Rectal smooth muscle tissue (tissue), 1 donor: ENCODE measurements around the gene KIAA1217.
A peak's percentile ranks its signal among the peaks of the same experiment; 100 is the strongest.
"Not testable (repeated sequence)": the region's sequence is repeated elsewhere in the genome, so short reads cannot be mapped to it uniquely, and the experiment has no call there.

ENCODE experiments used
- H3K27ac ChIP-seq: one replicate; pipeline ENCODE4 v1.7.0; 2013; ENCODE audit warnings: low read depth, low read length, inconsistent platforms
- H3K27me3 ChIP-seq: one replicate; pipeline ENCODE4 v1.7.0; 2013; ENCODE audit warnings: low read length; ENCODE audit not compliant: control insufficient read depth, insufficient read depth
- H3K36me3 ChIP-seq: one replicate; pipeline ENCODE4 v1.7.0; 2013; ENCODE audit warnings: low read length; ENCODE audit not compliant: control insufficient read depth, insufficient read depth
- H3K4me1 ChIP-seq: one replicate; pipeline ENCODE4 v1.7.0; 2013; ENCODE audit warnings: low read length; ENCODE audit not compliant: control insufficient read depth, insufficient read depth
- H3K4me3 ChIP-seq: one replicate; pipeline ENCODE4 v1.7.0; 2013; ENCODE audit warnings: low read length
- H3K9ac ChIP-seq: one replicate; pipeline ENCODE4 v1.7.0; 2013; ENCODE audit warnings: low read length

KIAA1217 gene

DNA sequence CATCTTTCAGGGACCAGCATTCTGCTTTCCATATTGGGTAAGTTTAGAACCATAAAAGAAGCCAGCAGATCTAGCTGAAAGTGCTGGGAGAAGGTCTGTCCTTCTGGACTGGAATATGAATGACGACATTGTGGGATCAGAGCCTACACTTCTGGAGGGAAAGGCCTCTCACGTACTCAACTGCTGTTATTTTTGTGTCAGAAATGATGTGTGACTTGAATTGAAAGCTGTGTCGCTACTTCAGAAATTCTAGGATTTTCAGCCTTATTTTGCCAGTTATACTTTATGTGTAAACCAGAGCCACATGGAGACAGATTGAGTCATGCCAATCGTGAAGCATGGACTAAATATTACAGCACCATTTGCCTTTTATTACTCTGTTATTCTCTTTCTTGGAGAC lies 231.0 kb downstream of the KIAA1217 start:
- Histone ChIP-seq H3K27me3 (no peaks in the 10 kb centered on the region), H3K4me1 (no peaks in the 10 kb centered on the region), H3K9ac (no peak overlapping the region), H3K27ac (no peak overlapping the region), H3K4me3 (no peak overlapping the region), H3K36me3 (no peaks in the 10 kb centered on the region)

DNA sequence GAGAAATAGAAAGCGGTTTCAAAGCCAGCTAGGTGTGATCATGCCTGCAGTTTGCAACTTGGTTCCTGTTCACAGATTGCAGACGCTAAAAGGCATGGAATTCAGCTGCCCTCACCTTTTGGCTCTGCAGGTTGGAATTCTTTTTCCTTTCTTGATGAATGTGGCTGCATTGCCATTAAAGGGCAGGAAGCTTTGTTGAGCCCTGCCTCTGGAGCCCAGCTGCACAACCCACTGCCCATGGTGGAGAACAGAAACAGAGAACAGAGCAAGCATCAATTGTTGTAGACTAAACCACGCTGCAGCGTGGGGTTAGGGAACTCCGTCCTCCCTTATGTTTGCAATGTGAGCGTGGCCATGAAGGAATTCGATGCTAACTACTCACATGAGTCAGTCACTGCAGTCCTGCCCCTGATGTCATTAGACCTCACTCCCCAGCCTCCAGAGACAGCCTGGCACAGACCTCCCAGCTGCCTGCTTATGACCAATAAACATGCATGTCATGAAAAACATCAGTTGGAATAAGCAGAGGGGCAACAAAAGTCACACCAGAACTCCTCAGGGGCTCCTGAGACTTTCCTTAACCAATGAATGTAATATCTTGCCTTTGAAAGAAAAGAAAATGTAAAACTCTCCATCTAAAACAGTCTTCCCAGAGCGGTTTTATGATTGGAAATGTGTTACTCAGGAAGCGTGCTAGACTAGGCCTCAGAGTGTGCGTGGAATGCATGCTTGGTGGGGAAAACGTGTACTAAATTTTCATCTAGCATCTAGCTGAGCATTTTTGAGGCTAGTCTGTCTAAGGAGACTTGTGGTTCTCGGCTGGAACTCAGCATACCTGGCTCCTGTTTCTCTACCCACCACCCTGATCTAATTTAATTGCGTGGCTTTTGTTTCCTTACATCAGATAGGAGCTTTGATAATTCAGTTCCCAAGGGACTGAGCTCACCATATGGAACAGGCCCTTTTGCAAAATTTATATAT lies 232.2 kb downstream of the KIAA1217 start:
- H3K4me3 ChIP-seq, result no peak overlapping the region
- H3K36me3 ChIP-seq, result no peaks in the 10 kb centered on the region
- no peaks in the 10 kb centered on the region for H3K4me1 ChIP-seq
- no peaks in the 10 kb centered on the region for H3K27me3 ChIP-seq
- H3K9ac ChIP-seq, result no peak overlapping the region
- H3K27ac ChIP-seq, result no peak overlapping the region

DNA sequence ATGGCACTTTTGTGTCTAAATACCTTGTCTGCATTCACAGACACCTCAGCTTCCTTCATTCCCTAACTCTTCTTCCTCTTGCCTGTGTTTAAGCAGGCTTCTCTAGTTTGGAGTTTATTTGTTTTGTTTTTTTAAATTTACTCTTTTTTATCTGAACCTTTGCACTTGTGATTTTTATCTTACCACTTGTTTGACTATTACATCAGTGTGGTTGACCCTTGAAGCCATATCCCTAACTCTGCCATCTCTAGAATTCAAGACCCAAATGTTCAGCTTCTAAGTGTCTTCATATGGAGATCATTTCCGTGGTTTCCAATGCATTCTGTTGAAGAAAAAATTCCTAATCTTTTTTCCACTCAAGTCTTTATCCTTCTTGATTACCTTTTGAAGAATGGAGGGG lies 233.3 kb downstream of the KIAA1217 start:
- H3K9ac ChIP-seq, result no peak overlapping the region
- no peak overlapping the region for H3K27ac ChIP-seq
- no peaks in the 10 kb centered on the region for H3K36me3 ChIP-seq
- no peaks in the 10 kb centered on the region for H3K27me3 ChIP-seq
- H3K4me1 ChIP-seq, result no peaks in the 10 kb centered on the region
- H3K4me3 ChIP-seq, result no peak overlapping the region

DNA sequence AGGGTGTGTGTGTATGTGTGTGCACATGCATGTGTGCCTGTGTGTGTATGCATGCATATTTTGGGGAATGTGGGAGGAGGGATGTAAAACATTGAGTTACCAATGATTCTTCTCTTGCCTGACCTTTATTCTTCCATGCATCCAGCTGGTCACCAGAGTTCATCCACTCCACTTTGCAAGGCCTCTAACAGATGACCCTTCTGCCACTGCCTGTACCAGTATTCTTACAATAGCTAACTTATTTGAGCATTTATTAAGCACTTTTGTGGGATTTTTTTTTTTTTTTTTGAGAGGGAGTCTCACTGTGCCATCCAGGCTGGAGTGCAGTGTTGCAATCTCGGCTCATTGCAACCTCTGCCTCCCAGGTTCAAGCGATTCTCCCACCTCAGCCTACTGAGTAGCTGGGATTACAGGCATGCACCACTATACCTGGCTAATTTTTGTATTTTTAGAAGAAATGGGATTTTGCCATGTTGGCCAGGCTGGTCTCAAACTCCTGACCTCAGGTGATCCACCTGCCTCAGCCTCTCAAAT lies 233.8 kb downstream of the KIAA1217 start:
- not testable (repeated sequence) for H3K36me3 ChIP-seq, H3K27ac ChIP-seq, H3K27me3 ChIP-seq, H3K9ac ChIP-seq, H3K4me1 ChIP-seq, H3K4me3 ChIP-seq

DNA sequence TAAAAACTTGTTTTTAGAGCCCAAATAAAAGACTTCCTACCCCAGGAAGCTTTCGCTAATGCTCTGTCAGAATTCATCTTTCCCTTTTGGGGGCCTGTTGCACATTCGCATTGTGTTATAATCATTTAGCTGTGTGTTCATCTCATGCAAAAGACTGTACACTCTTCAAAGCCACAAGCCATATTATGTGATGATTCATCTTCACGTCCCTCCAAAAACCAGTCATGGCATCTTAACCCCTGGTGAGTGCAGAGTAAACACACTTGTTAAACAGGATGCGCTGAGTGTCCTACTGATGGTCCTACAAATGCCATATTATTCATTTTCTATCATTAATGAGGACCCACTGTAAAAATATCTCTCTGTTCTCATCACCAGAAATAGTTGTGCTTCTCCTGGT lies 235.4 kb downstream of the KIAA1217 start:
- no peaks in the 10 kb centered on the region for H3K36me3 ChIP-seq
- no peak overlapping the region for H3K27ac ChIP-seq
- no peaks in the 10 kb centered on the region for H3K4me1 ChIP-seq
- no peak overlapping the region for H3K4me3 ChIP-seq
- no peak overlapping the region for H3K9ac ChIP-seq
- no peaks in the 10 kb centered on the region for H3K27me3 ChIP-seq

DNA sequence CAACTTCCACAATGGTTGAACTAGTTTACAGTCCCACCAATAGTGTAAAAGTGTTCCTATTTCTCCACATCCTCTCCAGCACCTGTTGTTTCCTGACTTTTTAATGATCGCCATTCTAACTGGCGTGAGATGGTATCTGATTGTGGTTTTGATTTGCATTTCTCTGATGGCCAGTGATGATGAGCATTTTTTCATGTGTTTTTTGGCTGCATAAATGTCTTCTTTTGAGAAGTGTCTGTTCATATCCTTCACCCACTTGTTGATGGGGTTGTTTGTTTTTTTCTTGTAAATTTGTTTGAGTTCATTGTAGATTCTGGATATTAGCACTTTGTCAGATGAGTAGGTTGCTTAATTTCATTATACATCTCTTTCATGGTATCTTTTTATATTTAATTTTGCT lies 237.0 kb downstream of the KIAA1217 start:
- H3K4me1 ChIP-seq, H3K27ac ChIP-seq, H3K27me3 ChIP-seq, H3K9ac ChIP-seq, H3K36me3 ChIP-seq, H3K4me3 ChIP-seq: not testable (repeated sequence)

DNA sequence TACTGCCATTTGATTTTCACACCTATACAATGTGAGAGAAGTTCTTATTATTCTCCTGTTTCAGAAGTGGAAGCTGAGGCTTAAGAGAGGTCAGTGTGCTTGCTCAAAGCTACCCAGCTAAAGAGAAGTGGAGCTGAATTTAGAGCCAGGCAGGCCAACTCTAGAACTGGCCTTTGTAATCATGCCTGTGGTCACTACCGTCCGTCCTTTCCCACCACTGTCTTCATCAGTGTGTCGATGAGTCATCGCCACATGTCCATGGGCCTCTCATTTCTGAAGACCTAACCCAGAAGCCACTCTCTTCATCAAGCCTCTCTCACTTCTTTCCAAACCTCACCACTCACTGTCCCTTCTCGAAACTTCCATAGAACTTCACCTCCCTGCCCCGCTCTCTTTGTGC lies 237.8 kb downstream of the KIAA1217 start:
- no peak overlapping the region for H3K27ac ChIP-seq
- H3K36me3 ChIP-seq, result no peaks in the 10 kb centered on the region
- H3K27me3 ChIP-seq, result no peaks in the 10 kb centered on the region
- no peak overlapping the region for H3K9ac ChIP-seq
- no peaks in the 10 kb centered on the region for H3K4me1 ChIP-seq
- H3K4me3 ChIP-seq, result no peak overlapping the region

DNA sequence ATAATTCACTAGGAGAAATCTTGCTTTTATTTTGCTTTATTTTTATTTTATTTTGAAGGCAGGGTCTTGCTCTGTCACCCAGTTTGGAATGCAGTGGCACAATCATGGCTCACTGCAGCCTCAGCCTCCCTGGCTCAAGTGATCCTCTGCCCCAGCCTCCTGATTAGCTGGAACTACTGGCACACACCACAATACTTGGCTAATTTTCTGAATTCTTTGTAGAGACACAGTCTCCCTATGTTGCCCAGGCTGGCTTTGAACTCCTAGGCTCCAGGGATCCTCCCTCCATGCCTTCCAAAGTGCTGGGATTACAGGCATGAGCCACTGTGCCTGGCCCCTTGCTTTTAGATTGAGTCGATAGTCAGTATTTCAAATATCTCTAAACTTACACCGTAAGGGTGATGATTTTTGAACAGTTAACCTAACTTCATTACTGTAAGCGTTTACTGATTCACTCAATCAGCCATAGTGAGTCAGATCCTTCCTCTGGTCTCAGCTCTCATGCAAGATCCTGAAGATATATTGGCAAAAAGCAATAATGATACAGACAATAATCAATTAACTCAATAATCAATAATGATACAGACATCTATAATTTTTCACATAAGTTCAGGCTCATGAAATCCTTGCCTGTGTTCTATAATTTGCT lies 239.5 kb downstream of the KIAA1217 start:
- Histone ChIP-seq H3K4me1 (no peaks in the 10 kb centered on the region), H3K4me3 (no peak overlapping the region), H3K9ac (no peak overlapping the region), H3K36me3 (no peaks in the 10 kb centered on the region), H3K27ac (no peak overlapping the region), H3K27me3 (no peaks in the 10 kb centered on the region)

DNA sequence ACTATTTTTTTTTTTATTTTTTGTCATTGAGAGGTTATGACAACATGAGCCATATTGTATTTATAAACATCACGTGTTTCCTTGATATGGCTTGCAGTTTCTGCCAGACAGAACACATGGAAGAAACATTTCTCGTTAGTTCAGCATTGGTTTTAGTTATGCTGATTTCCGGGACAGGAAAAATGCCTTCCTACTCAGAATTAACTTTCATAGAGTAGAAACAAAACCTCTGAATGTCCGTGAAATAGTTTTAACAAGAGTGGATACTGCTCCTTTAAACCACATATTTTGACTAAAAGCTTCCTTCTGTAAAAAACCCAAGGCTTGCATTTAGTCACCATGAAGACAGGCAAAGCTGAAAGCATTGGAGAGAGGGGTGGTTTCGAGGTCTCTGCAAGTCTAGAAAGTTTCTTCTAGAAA lies 240.4 kb downstream of the KIAA1217 start:
- H3K4me1 ChIP-seq, result no peaks in the 10 kb centered on the region
- H3K4me3 ChIP-seq, result peak overlapping the region; percentile 18
- no peak overlapping the region for H3K9ac ChIP-seq
- no peak overlapping the region for H3K27ac ChIP-seq
- H3K36me3 ChIP-seq, result no peaks in the 10 kb centered on the region
- H3K27me3 ChIP-seq, result no peaks in the 10 kb centered on the region

DNA sequence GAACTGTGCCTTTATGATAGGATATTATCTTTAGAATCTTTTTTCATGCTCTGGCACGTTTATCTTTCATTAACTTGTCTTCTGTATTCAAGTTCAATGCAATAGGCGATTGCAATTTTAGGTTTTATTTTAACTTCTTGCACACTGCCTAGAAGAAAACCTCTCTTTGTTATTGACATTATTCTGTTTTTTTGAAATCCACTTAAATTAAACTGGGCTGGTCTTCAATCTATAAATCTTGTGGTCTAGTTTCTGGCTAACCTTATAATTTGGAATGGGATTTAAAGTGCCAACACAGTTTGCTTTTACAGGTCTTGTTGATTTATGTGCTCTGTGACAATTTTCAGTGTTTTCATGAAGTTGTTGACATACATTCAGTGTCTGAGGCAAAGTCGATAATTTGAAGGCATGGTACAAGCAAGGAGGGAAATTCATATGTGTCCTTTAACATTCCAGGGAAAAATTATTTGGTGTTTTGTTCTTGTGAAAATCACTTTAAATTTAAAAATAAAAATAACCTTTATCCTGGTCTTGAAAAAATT lies 240.9 kb downstream of the KIAA1217 start:
- no peak overlapping the region for H3K9ac ChIP-seq
- H3K4me3 ChIP-seq, result peak overlapping the region; percentile 18
- H3K27ac ChIP-seq, result no peak overlapping the region

DNA sequence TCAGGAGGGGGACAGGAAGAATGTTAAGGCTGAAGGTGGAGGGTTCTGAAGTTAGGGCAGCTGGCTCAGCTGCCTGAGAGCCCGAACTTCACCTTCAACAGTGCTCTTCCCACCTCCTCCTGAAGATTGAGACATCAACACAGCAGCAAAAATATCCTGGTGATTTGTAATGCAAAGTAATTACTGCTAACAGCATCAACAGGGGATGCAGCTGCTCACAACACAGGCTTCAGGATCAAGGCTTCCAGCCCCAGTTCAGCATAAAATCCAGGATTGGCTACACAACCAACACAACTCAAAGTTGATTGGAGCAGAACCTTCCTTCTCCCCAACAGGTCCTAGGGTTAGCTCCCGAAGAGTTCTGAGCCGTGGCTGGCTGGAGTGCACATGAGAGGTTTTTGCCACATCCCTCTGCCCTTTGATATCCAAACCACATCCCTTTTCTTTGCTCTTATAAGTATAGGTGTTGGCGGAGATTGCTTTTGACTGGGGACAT lies 242.4 kb downstream of the KIAA1217 start:
- no peak overlapping the region for H3K4me3 ChIP-seq
- H3K4me1 ChIP-seq, result peaks cover 2% of the 10 kb centered on the region
- no peaks in the 10 kb centered on the region for H3K27me3 ChIP-seq
- no peak overlapping the region for H3K9ac ChIP-seq
- H3K27ac ChIP-seq, result no peak overlapping the region
- no peaks in the 10 kb centered on the region for H3K36me3 ChIP-seq

More for the DNA sequence above, 240.9 kb downstream of the KIAA1217 start:
- H3K27me3 ChIP-seq, result no peaks in the 10 kb centered on the region
- H3K36me3 ChIP-seq, result no peaks in the 10 kb centered on the region
- peaks cover 2% of the 10 kb centered on the region for H3K4me1 ChIP-seq

DNA sequence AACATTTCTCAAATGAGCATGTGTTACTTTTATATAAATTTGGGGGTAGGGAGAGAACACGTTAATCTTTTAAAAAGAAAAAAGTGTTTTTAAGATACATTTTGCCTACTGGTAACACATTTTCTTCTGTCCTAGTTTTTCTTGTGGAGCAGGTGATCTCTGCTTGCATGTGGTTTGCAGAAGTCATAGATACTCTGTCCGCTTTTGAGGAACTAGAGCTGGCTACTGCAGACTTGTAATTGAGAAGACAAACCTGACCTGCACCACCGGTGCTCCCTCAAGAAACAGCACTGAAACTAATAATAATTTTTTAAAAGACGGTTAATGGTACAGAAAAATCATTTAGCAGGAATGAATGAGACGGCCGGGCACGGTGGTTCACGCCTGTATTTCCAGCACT lies 243.1 kb downstream of the KIAA1217 start:
- Histone ChIP-seq H3K36me3 (no peaks in the 10 kb centered on the region), H3K4me1 (peaks cover 2% of the 10 kb centered on the region), H3K27ac (no peak overlapping the region), H3K27me3 (no peaks in the 10 kb centered on the region), H3K9ac (no peak overlapping the region), H3K4me3 (no peak overlapping the region)
